ENCODE data around the gene SHROOM2.
"Not testable (repeated sequence)": the region's sequence is repeated elsewhere in the genome, so short reads cannot be mapped to it uniquely, and the experiment has no call there.

Gene SHROOM2

GRCh38 chrX:9832811-9833210, 46.6 kb downstream of the SHROOM2 start:
- DNase-seq (ENCODE audit: low spot score) = peak; percentile 29

- DNase-seq (ENCODE audit: low spot score) = peak; percentile 24
Observed at GRCh38 chrX:9835585-9836210, 49.5 kb downstream of the SHROOM2 start.

- peak; percentile 48 for DNase-seq (ENCODE audit: low spot score)
Observed at GRCh38 chrX:9842541-9842940, 56.3 kb downstream of the SHROOM2 start.

DNA sequence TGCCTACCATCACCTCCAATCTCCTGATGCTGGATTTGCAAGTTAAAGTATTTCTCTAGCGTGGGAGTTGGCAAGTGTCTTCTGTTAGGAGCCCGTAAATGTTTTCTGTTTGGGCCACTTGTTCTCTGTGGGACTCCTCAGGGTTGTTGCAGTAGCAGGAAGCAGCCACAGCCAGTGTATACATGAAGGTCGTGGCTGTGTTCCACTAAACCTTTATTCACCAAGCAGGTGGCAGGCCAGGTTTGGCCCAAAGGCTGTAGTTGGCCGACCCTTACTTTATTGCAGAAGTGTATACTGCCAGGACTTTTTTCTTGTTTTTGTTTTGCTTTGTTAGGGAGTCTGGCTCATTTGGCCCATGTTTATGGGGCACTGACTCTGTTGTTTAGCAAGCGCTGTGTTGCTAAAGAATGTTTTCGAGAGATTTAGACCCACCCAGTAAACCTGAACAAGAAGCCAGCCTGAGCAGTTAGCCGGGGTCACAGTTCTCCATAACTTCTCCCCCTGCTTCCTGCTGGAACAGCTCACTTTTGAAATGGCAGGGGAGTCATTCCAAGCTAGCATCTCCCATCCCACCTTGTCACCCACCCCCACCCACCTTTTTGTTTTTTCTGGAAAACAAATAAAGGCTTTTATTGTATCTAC, 58.8 kb downstream of the SHROOM2 start:
- DNase-seq (ENCODE audit: low spot score) = no peak

- DNase-seq (ENCODE audit: low spot score) = no peak
Observed at GRCh38 chrX:9845578-9845952, 59.3 kb downstream of the SHROOM2 start.

GRCh38 chrX:9846631-9847030, 60.4 kb downstream of the SHROOM2 start:
- peak; percentile 67 for DNase-seq (ENCODE audit: low spot score)

- DNase-seq (ENCODE audit: low spot score) = peak; percentile 90
Observed at GRCh38 chrX:9847071-9847470, 60.8 kb downstream of the SHROOM2 start.

GRCh38 chrX:9848718-9849479, 62.7 kb downstream of the SHROOM2 start:
- DNase-seq (ENCODE audit: low spot score) = no peak

- peak; percentile 92 for DNase-seq (ENCODE audit: low spot score)
Observed at GRCh38 chrX:9851890-9852289, 65.7 kb downstream of the SHROOM2 start.

DNA sequence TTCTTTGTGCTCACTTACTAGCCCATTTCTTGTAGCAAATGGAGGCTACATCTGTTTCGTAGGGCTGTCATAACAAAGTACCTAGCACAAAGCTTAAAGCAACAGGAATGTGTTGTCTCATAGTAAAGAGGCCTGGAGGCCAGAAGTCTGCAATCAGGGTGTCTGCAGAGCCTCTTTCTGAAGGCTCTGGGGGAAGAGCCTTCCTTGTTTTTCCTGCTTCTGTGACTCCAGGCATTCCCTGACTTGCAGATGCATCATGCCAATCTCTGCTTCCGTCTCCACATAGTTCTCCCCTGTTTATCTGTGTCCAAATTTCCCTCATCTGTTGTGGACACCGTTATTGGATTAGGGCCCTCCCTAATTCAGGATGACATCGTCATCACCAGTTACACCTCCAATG, 67.1 kb downstream of the SHROOM2 start:
- peak; percentile 23 for DNase-seq (ENCODE audit: low spot score)

GRCh38 chrX:9855561-9856283, 69.5 kb downstream of the SHROOM2 start:
- DNase-seq (ENCODE audit: low spot score) = peak; percentile 29

DNA sequence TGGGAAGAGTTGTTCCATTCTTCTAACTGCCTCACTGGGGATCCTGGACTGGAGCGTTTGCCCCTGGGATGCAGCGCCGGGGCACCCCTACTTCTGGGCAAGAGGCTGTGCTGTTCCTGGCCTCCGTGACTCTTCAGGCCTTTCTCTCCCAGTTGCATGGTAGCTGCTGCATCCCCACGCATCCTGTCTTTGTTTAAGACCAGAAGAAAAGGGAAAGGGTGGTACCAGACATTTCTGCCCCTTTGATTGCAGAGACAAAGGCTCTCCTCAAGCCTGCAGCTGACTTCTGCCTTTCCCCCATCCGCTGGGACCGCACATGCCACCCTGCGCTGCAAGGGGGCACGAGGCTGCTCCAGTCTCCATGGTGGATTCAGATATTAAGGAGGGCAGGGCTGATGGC, 70.4 kb downstream of the SHROOM2 start:
- DNase-seq (ENCODE audit: low spot score) = no peak

- DNase-seq (ENCODE audit: low spot score) = no peak
Observed at GRCh38 chrX:9857575-9858474, 71.6 kb downstream of the SHROOM2 start.

DNA sequence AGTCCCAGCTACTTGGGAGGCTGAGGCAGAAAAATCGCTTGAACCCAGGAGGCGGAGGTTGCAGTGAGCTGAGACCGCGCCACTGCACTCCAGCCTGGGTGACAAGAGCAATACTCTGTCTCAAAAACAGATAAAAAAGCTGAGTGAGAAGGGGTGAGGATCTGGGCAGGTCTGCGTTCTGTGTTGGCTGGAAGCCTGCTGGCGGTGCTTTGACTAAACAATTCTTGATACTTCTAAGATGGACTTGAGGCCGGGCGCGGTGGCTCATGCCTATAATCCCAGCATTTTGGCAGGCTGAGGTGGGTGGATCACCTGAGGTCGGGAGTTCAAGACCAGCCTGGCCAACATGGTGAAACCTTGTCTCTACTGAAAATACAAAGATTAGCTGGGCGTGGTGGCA, 72.5 kb downstream of the SHROOM2 start:
- DNase-seq (ENCODE audit: low spot score) = not testable (repeated sequence)

GRCh38 chrX:9859711-9860555, 73.7 kb downstream of the SHROOM2 start:
- DNase-seq (ENCODE audit: low spot score) = peak; percentile 47

DNA sequence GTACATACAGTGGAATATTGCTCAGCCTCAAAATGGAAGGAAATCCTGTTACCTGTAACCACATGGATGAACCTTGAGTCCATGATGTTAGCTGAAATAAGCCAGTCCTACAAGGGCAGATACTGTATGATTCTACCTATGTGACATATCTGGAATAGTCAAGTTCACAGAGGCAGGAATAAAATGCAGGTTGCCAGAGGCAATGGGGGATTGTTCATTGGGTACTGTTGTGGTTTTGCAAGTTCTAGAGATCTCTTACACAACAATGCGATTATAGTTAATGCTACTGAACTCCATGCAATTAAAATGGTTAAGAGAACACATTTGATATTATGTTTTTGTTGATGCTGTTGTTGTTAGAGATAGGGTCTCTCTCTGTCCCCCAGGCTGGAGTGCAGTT, 74.6 kb downstream of the SHROOM2 start:
- no peak for DNase-seq (ENCODE audit: low spot score)

DNA sequence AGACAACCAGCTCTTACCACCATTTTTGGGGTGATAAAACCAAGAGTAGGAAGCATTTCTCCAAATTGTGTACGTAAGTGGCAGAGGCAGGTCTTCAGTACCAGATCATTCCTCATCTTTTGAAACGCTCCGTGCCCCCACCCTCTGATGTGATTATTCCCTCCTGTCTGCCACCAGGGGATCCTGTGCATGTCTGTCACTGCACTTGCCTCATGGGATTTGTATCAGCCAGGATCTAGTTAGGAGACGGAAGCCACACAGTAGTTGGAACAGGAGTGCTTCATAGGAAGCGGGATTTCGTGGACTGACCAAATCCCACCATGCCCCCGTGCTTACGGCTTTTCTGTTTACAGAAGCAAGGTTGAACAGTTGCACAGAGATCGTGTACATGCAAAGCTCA, 75.5 kb downstream of the SHROOM2 start:
- no peak for DNase-seq (ENCODE audit: low spot score)

- DNase-seq (ENCODE audit: low spot score) = no peak
Observed at GRCh38 chrX:9862525-9862924, 76.3 kb downstream of the SHROOM2 start.

GRCh38 chrX:9862953-9863352, 76.7 kb downstream of the SHROOM2 start:
- DNase-seq (ENCODE audit: low spot score) = no peak

DNA sequence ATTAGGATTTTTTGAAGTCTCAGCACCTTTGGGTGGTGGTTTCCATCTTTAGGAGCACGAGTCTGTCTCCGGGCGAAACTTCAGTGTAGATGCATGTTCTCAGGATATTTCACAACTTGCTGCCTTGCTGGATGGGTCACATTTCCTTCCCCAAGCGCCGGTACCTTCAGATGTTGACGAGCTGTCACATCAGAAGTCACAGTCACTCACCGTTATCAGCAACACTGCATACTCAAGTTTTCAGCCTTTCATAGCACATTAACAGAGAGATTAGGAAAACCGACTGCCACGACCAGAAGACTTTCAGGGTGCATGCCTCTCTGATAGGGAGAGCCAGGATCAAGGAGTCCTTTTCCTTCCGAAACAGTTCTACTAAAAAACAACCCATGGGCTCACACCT, 77.8 kb downstream of the SHROOM2 start:
- DNase-seq (ENCODE audit: low spot score) = no peak
